T-helper 2 cell (primary cell): Measurements from ENCODE around the gene BAZ1B.
A peak's percentile ranks its signal among the peaks of the same experiment; 100 is the strongest.
"Not testable (repeated sequence)": the region's sequence is repeated elsewhere in the genome, so short reads cannot be mapped to it uniquely, and the experiment has no call there.

ENCODE experiments used
- DNase-seq, 5 experiments: peaks; one replicate each; pipeline versions ENCODE4 v3.0.0 to v3.0.0-alpha.2; 2012 to 2022

BAZ1B gene

GRCh38 chr7:73443548-73444255 is 78.4 kb downstream of the BAZ1B start:
- DNase-seq = no peak

- no peak for DNase-seq
Observed at GRCh38 chr7:73442903-73443500, 79.1 kb downstream of the BAZ1B start.

- DNase-seq = no peak
Observed at GRCh38 chr7:73442222-73442902, 79.7 kb downstream of the BAZ1B start.

GRCh38 chr7:73439410-73439704 is 82.7 kb downstream of the BAZ1B start:
- no peak for DNase-seq

- no peak for DNase-seq
Observed at GRCh38 chr7:73438547-73439409, 83.3 kb downstream of the BAZ1B start.

GRCh38 chr7:73437621-73438416 is 84.3 kb downstream of the BAZ1B start:
- no peak for DNase-seq

- no peak for DNase-seq
Observed at GRCh38 chr7:73437091-73437490, 85.0 kb downstream of the BAZ1B start.

- DNase-seq = no peak
Observed at GRCh38 chr7:73436031-73436929, 85.8 kb downstream of the BAZ1B start.

GRCh38 chr7:73435471-73436009 is 86.6 kb downstream of the BAZ1B start:
- no peak for DNase-seq

GRCh38 chr7:73434701-73435069 is 87.4 kb downstream of the BAZ1B start:
- DNase-seq = no peak

- peak in 1 of 5 experiments; percentile 52 for DNase-seq
Observed at GRCh38 chr7:73433924-73434700, 88.0 kb downstream of the BAZ1B start.

- no peak for DNase-seq
Observed at GRCh38 chr7:73432676-73433075, 89.4 kb downstream of the BAZ1B start.

GRCh38 chr7:73431041-73431835 is 90.9 kb downstream of the BAZ1B start:
- DNase-seq = no peak

- not testable (repeated sequence) for DNase-seq
Observed at GRCh38 chr7:73430540-73430939, 91.6 kb downstream of the BAZ1B start.

GRCh38 chr7:73429622-73430505 is 92.2 kb downstream of the BAZ1B start:
- no peak for DNase-seq

GRCh38 chr7:73429215-73429614 is 92.9 kb downstream of the BAZ1B start:
- no peak for DNase-seq

- DNase-seq = no peak
Observed at GRCh38 chr7:73427902-73428787, 93.9 kb downstream of the BAZ1B start.
